ENCODE data around the gene ZNF585A. TPM values are rescaled to one million over a fixed set of nuclear protein-coding genes. Genes with fewer than 3 reads are reported as not detected.
"Not testable (repeated sequence)": the region's sequence is repeated elsewhere in the genome, so short reads cannot be mapped to it uniquely, and the experiment has no call there.

The ZNF585A gene
- total RNA-seq, 1 donor from 2014 or later: 11.6 TPM

- Mint-ChIP-seq H3K4me3 (peak overlapping the region; percentile 96), H3K9me3 (no peaks in the 10 kb centered on the region), H3K4me1 (ENCODE audit: unreplicated experiment) (peaks cover 20% of the 10 kb centered on the region), H3K27me3 (no peaks in the 10 kb centered on the region), H3K27ac (peak overlapping the region; percentile 90), H3K36me3 (peaks cover 24% of the 10 kb centered on the region)
- DNase-seq (ENCODE audit: extremely low spot score, unreplicated experiment): no peak
- no peak for TF ChIP-seq CTCF (conservative IDR thresholded peaks at IDR 0.05)
These were observed 44.9 kb upstream of the ZNF585A start for GRCh38 chr19:37217480-37217774.

- Mint-ChIP-seq H3K4me1 (ENCODE audit: unreplicated experiment) (no peaks in the 10 kb centered on the region), H3K27me3 (no peaks in the 10 kb centered on the region), H3K4me3 (no peak overlapping the region), H3K27ac (no peak overlapping the region), H3K36me3 (peaks cover 16% of the 10 kb centered on the region), H3K9me3 (peaks cover 5% of the 10 kb centered on the region)
- DNase-seq (ENCODE audit: extremely low spot score, unreplicated experiment): no peak
- no peak for TF ChIP-seq CTCF (conservative IDR thresholded peaks at IDR 0.05)
These were observed 25.3 kb upstream of the ZNF585A start for GRCh38 chr19:37197768-37198167.

GRCh38 chr19:37197115-37197514 lies 24.6 kb upstream of the ZNF585A start:
- H3K4me1 Mint-ChIP-seq (ENCODE audit: unreplicated experiment); H3K27me3 Mint-ChIP-seq; DNase-seq (ENCODE audit: extremely low spot score, unreplicated experiment); H3K4me3 Mint-ChIP-seq; H3K27ac Mint-ChIP-seq; H3K9me3 Mint-ChIP-seq: not testable (repeated sequence)
- H3K36me3 Mint-ChIP-seq: peaks cover 18% of the 10 kb centered on the region

- peaks cover 21% of the 10 kb centered on the region for H3K36me3 Mint-ChIP-seq
- not testable (repeated sequence) for H3K27me3 Mint-ChIP-seq; H3K9me3 Mint-ChIP-seq; H3K4me1 Mint-ChIP-seq (ENCODE audit: unreplicated experiment); H3K4me3 Mint-ChIP-seq; H3K27ac Mint-ChIP-seq; DNase-seq (ENCODE audit: extremely low spot score, unreplicated experiment)
These were observed 22.8 kb upstream of the ZNF585A start for GRCh38 chr19:37195248-37195647.

GRCh38 chr19:37186071-37186470 lies 13.6 kb upstream of the ZNF585A start:
- H3K36me3 Mint-ChIP-seq: peaks cover 42% of the 10 kb centered on the region
- H3K4me3 Mint-ChIP-seq; H3K27ac Mint-ChIP-seq; H3K4me1 Mint-ChIP-seq (ENCODE audit: unreplicated experiment); DNase-seq (ENCODE audit: extremely low spot score, unreplicated experiment); H3K27me3 Mint-ChIP-seq: not testable (repeated sequence)
- peaks cover 34% of the 10 kb centered on the region for H3K9me3 Mint-ChIP-seq

GRCh38 chr19:37165635-37166034 lies 6.9 kb downstream of the ZNF585A start:
- TF ChIP-seq CTCF (conservative IDR thresholded peaks at IDR 0.05): no peak
- H3K27me3 Mint-ChIP-seq: no peaks in the 10 kb centered on the region
- no peak overlapping the region for H3K4me3 Mint-ChIP-seq
- H3K36me3 Mint-ChIP-seq: peaks cover 60% of the 10 kb centered on the region
- peaks cover 17% of the 10 kb centered on the region for H3K9me3 Mint-ChIP-seq
- DNase-seq (ENCODE audit: extremely low spot score, unreplicated experiment): no peak
- no peak overlapping the region for H3K27ac Mint-ChIP-seq
- H3K4me1 Mint-ChIP-seq (ENCODE audit: unreplicated experiment): no peaks in the 10 kb centered on the region

GRCh38 chr19:37160153-37160552 lies 12.3 kb downstream of the ZNF585A start:
- H3K4me3 Mint-ChIP-seq: no peak overlapping the region
- no peaks in the 10 kb centered on the region for H3K4me1 Mint-ChIP-seq (ENCODE audit: unreplicated experiment)
- no peak for DNase-seq (ENCODE audit: extremely low spot score, unreplicated experiment)
- peaks cover 74% of the 10 kb centered on the region for H3K36me3 Mint-ChIP-seq
- H3K27ac Mint-ChIP-seq: no peak overlapping the region
- peaks cover 26% of the 10 kb centered on the region for H3K9me3 Mint-ChIP-seq
- H3K27me3 Mint-ChIP-seq: no peaks in the 10 kb centered on the region
- TF ChIP-seq CTCF (conservative IDR thresholded peaks at IDR 0.05): no peak

Data from type B pancreatic cell (in vitro differentiated cells).